ENCODE measurements around the gene RALA. TPM values are rescaled to one million over a fixed set of nuclear protein-coding genes. Genes with fewer than 3 reads are reported as not detected.

Gene RALA, protein sequence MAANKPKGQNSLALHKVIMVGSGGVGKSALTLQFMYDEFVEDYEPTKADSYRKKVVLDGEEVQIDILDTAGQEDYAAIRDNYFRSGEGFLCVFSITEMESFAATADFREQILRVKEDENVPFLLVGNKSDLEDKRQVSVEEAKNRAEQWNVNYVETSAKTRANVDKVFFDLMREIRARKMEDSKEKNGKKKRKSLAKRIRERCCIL
- 10 to 100 TPM; 18.3 to 29.7 (median 20.0) TPM for total RNA-seq

GRCh38 chr7:39623047-39623731, at the start of gene RALA:
RALA (plus strand) TSS chr7:39623572; CDS start chr7:39686668, 63,096 bp downstream.
- 1 to 2% methylated on average over 26 to 35 of the region's 56 CpGs for WGBS, 2 donors

GRCh38 chr7:39574673-39575349, 48.6 kb upstream of the RALA start:
- peaks cover 11 to 12% of the 10 kb centered on the region in 2 donors for H3K36me3 ChIP-seq

More at GRCh38 chr7:39623047-39623731, at the start of gene RALA:
- peak; percentile 93 for DNase-seq
- H3K36me3 ChIP-seq = no peaks in the 10 kb centered on the region
- H3K27ac ChIP-seq = peak within 1 kb of the TSS; percentile 81 to 89 (median 83)
- peak in 1 of 6 experiments; percentile 3 for TF ChIP-seq CTCF (IDR thresholded peaks at IDR 0.05)
- TF ChIP-seq POLR2A (IDR thresholded peaks at IDR 0.05) = peak; percentile 20 to 91
- intact Hi-C loops (cut with DNase I) = loop anchor here (10.0 kb wide), 1 partner anchor 122 kb away; no protein-coding TSS in a partner anchor
- no peaks in the 10 kb centered on the region for H3K9me3 ChIP-seq
- H3K4me1 ChIP-seq = peaks cover 19 to 23% of the 10 kb centered on the region in 2 donors
- no peaks in the 10 kb centered on the region for H3K27me3 ChIP-seq
- peak within 1 kb of the TSS; percentile 72 to 82 (median 79) for H3K4me3 ChIP-seq (replicated peaks in 1 of 3)

DNA sequence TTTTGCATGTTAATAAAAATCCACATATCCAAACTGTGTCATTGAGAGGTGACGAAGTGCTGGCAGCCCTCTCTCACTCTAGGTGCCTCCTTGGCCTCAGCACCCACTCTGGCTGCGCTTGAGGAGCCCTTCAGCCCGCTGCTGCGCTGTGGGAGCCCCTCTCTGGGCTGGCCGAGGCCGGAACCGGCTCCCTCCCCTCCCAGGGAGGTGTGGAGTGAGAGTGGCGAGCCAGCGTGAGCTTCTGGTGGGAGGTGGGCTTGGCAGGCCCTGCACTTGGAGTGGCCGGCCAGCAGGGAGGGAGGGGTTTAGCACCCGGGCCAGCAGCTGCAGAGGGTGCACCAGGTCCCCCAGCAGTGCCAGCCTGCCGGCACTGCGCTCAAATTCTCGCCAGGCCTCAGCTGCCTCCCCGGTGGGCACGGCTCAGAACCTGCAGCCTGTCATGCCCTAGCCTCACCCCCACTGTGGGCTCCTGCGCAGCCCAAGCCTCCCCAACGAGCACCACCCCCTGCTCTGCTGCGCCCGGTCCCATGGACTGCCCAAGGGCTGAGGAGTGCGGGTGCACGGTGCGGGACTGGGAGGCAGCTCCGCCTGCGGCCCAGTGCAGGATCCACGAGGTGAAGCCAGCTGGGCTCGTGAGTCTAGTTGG, 46.0 kb upstream of the RALA start:
- Histone ChIP-seq H3K27ac (no peak overlapping the region), H3K4me1 (no peaks in the 10 kb centered on the region), H3K27me3 (no peaks in the 10 kb centered on the region), H3K9me3 (no peaks in the 10 kb centered on the region), H3K36me3 (peaks cover 5% of the 10 kb centered on the region in 2 donors), H3K4me3 (replicated peaks in 1 of 3) (no peak overlapping the region)
- intact Hi-C loops (cut with DNase I) = no loop called here
- WGBS, 2 donors = 94 to 97% methylated on average over 12 to 13 of the region's 27 CpGs
- DNase-seq = no peak
- TF ChIP-seq POLR2A (IDR thresholded peaks at IDR 0.05) (no peak), CTCF (IDR thresholded peaks at IDR 0.05) (no peak)

More at GRCh38 chr7:39574673-39575349, 48.6 kb upstream of the RALA start:
- no peaks in the 10 kb centered on the region for H3K4me1 ChIP-seq
- H3K9me3 ChIP-seq = no peaks in the 10 kb centered on the region
- TF ChIP-seq CTCF (IDR thresholded peaks at IDR 0.05) = no peak
- no peak for TF ChIP-seq POLR2A (IDR thresholded peaks at IDR 0.05)
- WGBS, 2 donors = 93 to 97% methylated on average over 2 of the region's 2 CpGs
- H3K27ac ChIP-seq = no peak overlapping the region
- no peaks in the 10 kb centered on the region for H3K27me3 ChIP-seq
- intact Hi-C loops (cut with DNase I) = no loop called here
- no peak overlapping the region for H3K4me3 ChIP-seq (replicated peaks in 1 of 3)
- DNase-seq = no peak

GRCh38 chr7:39580149-39580874, 43.1 kb upstream of the RALA start:
- 19 to 25% methylated on average over 8 of the region's 8 CpGs for WGBS, 2 donors
- no peaks in the 10 kb centered on the region for H3K4me1 ChIP-seq
- H3K36me3 ChIP-seq = no peaks in the 10 kb centered on the region
- DNase-seq = peak; percentile 78 to 81
- H3K27me3 ChIP-seq = no peaks in the 10 kb centered on the region
- TF ChIP-seq CTCF (IDR thresholded peaks at IDR 0.05) = peak; percentile 50 to 89 (median 84)
- TF ChIP-seq POLR2A (IDR thresholded peaks at IDR 0.05) = no peak
- no peaks in the 10 kb centered on the region for H3K9me3 ChIP-seq
- H3K27ac ChIP-seq = no peak overlapping the region
- intact Hi-C loops (cut with DNase I) = loop anchor here (5.0 kb wide), 1 partner anchor 167 kb away; no protein-coding TSS in a partner anchor
- H3K4me3 ChIP-seq (replicated peaks in 1 of 3) = no peak overlapping the region

All from thyroid gland (tissue), 4 donors.